NCI-H2196 treated with DMSO at 0.1 percent for 48 hours (cell line): ENCODE results near the gene FAM136A.
"Not testable (repeated sequence)": the region's sequence is repeated elsewhere in the genome, so short reads cannot be mapped to it uniquely, and the experiment has no call there.

Source experiments
- DNase-seq: peaks from one replicate; lab custom pipeline; 2025; ENCODE audit not compliant: unreplicated experiment; lab: John Stamatoyannopoulos, UW

Gene FAM136A

DNA sequence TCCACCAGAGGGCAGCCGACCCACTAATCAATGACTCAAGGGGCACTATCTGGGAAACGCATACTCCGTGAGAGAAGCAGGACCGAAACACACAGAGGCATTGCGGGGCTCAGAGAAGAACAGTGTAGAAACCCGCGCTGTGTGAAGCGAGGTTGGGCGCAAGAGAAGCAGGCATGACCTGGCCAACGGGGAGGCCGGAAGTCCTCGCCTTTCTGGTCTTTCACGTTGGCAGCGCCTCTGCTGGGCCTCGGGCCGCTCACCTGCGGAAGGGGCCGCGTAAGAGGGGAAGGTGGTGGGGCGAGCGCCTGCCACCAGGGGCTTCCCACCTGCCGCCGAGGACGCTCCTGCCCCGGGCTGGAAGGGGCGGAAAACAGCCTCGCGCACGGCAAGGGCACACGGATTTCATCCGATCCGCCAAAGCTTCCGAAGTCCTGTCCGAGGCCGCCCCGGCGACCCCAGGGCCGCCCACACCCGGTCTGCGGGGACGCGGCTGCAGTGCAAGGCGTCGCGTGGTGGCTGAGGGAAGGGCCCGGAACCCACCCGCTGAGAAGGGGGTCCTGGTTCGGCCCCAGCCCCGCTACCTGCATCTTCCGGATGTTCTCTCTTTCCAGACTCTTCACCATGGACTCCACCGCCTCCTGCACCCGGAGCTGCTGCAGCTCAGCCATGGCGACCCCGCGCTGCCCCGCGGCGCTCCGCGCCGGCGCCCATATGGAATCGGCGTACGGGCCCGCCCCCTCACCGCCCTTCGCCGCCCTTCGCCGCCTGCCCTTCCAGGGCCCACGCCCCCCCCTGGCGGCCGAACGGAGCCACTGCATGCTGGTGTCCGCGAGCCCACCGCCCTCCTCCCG lies at the start of gene FAM136A:
Gene FAM136A (minus strand): TSS at position 724 of the 851 bp plus-strand sequence. CDS start 56 bp downstream, at position 668.
- DNase-seq = peak; percentile 65

DNA sequence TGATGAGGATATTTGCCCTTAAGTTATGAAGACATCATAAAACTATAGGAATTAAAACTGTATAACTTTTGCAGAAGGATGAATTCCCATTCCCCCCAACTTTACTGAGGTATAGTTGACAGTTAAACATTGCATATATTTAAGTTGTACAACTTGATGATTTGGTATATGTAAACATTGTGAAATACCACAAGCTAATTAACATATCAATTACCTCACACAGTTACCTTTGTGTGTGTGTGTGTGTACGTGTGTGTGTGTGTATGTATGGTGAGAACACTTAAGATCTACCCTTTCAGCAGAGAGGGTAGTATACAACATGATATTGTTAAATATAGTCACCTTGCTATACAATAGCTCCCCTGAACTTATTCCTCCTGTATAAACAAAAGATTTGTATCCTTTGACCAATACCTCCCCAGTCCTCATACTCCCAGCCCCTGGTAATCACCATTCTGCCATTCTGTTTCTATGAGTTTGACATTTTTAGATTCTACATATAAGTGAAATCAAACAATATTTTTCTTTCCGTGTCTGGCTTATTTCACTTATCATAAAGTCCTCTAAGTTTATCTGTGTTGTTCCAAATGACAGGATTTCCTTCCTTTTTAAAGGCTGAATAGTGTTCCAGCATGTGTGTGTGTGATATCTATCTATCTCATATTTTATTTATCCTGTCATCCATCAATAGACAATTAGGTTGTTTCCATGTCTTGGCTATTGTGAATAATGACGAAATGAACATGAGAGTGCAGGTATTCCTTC lies 48.2 kb upstream of the FAM136A start:
- no peak for DNase-seq

DNA sequence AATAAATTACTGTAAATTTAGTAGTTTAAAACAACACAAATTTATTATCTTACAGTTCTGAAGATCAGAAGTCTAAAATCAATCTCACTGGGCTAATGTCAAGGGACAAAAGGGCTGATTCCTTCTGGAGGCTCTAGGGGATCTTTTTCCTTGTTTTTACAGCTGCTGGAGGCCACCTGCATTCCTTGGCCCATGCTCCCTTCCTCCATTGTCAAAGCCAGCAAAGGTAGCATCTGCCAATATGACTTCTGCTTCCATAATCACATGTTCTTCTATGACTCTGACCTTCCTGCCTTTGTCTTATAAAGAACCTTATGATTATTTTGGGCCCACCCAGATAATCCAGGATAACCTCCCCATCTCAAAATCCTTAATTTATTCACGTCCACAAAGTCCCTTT lies 46.0 kb upstream of the FAM136A start:
- DNase-seq = no peak

DNA sequence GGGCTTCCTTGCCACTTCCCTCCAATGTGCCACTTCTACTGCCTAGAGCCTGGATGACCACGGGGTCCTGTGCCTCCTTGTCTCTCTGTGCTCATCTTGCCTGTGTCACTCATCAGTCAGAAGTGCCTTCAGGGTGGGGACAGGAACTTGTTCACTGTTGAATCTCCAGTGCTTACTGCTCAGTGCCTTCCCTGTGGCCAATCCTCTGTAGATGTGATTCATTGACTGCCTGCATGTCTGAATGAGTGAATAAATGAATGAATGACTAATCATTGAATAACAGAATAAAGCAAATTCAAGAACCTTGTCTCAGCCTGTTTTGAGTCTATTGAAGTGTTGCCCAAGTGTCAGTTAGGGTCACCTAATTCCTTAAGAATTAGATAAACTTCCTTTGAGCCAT lies 42.3 kb upstream of the FAM136A start:
- DNase-seq = no peak

DNA sequence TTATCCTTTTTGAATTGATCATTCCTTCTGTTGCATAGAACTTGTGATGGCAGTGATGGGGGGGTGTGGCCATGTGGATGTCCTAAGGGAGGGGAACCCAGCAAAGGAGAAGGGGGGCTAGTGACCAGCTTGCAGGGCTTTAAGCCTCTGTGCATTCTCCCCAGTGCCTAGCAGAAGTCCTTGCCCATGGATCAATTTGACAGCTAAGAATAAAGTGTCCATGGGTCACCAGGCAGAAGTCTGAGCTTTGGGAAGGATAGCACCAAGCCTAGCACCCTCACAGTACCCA lies 39.6 kb upstream of the FAM136A start:
- DNase-seq = no peak

DNA sequence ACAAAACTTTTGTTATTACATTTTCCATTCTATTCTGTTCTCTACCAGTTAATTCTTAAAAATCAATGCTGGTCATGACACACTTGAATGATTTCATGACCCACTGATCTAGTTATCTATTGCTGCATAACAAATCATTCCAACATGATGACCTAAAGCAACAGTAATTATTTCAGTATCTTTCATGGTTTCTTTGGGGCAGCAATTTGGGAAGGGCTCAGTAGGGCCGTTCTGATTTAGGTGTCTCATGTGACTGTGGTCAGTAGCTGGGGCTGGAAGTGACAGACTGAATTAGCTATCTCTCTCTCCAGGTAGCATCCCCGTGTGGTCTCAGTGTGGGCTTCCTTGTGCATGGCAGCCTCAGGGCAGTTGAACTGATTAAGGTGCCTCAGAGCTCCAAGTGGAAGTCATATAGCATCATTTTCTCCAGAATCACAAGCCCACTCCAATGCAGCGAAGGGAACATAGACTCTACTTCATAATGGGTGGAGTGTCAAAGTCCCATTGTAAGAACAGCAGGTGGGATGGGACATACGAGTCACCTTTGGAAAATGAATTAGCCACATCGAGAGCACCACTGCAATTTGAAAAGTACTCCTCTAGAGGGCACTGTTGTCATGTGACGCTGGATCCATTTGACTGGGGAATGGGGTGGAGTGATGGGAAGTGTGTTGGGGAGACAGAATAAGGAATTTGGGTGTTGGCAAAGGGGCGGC lies 39.1 kb upstream of the FAM136A start:
- DNase-seq = peak; percentile 1

DNA sequence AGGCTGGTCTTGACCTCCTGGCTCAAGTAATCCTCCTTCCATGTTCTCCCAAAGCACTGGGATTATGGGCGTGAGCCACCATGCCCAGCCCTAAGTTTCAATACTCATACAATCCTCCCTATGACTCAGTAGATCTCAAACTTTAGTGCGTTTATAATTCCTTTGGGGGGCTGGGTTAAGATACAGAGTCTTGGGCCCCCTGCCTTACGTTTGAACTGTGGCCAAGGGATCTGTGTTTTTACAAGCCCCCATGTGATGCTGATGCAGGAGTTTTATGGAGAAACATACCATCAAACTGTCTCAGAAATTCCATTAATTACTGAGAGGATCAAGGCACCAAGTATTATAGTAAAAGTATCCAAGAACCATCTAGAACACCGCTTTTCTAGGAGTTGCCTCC lies 38.2 kb upstream of the FAM136A start:
- no peak for DNase-seq

DNA sequence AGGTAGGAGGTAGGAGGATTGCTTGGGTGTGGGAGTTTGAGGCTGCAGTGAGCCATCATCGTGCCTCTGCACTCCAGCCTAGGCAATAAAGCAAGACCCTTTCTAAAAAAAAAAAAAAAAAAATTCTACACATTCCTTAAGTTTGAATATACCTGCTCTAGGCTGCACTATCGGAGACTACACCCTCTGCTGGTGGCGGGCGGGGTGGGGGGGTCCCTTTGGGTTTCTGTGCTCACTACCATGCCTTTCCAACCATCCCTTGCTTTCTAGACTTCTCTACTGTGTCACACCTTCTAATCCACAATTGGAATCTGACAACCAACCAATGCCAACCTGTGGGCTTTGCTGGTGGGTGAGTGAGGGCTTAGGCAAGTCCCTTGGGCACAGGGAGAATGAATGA lies 34.7 kb upstream of the FAM136A start:
- DNase-seq = no peak

DNA sequence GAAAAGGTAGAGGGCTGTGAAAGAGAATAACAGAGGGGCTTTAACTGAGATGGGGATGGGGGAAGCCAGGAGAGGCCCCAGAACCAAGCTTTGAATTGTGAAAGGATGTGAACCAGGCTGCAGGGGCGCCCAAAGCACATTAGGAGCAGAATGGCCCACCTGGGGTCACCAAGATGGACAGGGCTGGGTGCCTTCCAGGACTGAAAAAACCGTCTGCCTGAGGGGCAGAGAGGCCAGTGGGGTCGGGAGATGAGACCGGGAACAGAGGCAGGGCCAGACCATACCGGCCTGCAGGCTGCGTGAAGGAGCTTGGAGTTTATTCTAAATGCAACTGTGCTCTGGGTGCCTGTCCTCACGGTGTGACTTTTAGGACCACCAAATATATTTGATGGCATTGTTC lies 29.1 kb upstream of the FAM136A start:
- no peak for DNase-seq

DNA sequence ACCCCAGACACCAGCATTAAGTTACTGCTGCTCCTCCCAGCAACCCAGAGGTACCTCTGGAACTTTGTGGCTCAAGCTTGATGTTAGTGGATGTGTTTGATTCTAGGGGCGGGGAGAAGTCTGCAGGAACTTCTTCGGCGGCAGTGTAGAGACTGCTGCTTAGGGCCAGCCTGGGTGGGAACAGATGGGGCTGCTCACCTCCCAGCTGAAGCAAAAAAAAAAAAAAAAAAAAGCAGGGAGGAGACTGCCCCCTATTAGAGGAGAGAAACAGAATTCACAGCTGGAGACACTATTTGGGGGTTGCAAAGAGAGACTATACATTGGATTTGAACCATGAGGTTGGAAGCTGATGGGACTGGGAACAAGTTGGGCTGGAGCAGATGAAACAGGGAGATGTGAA lies 28.6 kb upstream of the FAM136A start:
- no peak for DNase-seq

DNA sequence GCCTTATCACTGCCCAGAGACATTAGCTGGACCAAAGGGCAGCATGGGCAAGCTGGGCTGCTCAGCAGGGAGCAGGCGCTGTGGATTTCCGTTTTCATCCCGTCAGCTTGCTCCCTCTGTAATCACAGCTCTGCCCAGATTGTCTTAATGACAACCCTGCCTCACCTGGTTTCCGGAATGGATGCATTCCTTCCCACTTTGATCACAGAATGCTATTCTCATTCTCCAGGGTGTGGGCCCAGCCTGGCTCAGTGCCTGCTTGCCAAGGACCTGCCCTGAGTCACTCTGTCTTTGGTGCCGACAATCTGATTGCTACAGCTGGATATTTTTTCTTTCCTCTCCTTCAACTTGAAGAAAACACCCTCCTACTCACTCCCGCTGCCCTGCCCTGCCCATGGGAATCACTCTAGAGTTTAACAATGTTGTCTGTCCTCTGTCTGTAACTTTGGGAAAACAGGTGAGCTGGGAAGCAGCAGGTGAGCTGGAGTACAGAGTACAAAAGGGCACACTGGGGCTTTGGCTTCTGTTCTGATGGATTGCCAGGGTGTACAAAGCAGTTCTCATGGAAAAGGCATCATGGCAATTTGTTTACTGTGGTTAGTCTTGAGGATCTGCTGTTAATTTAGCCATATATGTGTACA lies 27.2 kb upstream of the FAM136A start:
- DNase-seq = no peak

DNA sequence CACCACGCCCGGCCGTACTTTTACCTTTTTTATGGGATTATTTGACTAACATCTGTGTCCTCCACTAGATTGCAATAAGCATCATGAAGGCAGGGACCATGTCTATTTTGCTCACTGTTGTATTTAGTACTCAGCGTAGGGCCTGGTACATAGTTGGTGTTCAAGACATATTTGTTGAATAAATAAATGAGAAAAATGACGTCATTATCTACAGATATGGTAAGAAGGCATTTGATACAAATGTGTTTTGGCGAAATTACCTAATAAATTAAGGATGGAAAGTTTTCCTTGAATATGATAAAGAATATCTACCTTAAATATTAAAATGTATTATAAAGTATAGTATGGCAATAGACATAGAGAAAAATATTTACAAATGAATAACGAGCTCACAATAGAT lies 24.0 kb upstream of the FAM136A start:
- DNase-seq = no peak

DNA sequence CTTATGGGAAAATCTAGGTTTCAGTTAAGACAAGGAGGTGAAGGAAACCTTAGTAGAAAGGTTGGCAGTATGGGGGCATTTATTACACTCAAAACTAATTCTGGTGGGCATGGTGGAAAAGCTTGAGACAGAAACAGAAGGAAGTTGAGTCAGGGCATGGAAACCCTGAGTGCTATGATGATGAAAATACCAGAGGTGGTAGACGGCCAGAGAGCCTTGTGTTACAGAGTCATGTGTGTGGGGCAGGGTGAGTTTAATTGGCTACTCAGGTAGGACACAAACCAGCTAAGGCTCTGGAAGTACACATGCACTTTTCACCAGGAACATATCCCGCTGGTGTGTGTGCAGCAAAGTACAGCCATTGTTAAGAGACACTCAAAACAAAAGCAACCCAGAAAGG lies 20.7 kb upstream of the FAM136A start:
- no peak for DNase-seq

DNA sequence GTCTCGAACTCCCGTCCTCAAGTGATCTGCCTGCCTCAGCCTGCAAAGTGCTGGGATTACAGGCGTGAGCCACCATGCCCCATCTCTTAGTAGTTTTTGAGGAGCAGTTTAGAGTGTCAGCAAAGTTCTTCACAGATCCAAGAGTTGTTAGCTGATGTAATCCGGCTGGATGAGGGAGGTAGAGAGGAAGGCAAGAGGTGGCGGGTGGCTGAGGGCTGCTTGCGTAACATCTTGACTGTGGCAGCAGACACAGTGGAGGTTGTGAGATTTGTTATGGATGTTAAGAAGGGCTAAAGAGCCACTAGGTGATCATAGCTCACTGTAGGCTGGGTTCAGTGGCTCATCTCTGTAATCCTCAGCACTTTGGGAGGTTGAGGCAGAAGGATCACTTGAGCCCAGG lies 19.5 kb upstream of the FAM136A start:
- DNase-seq = no peak

DNA sequence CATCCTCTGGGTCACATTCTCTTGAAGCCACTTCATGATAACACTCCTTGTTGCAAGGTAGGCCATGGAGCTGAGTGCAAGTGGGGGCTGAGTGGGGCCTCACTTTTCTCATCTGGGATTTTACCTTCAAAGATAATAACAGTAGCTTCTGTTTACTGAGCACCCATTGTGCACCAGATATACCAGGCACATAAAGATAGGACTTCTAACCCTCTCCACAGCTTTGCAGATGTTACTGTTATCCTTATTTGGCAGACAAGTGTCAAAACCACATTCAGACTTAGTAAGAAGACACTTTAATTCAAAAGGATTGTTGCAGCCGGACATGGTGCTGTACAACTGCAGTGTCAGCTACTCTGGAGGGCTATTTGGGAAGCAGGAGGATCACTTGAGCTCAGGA lies 12.8 kb upstream of the FAM136A start:
- no peak for DNase-seq

DNA sequence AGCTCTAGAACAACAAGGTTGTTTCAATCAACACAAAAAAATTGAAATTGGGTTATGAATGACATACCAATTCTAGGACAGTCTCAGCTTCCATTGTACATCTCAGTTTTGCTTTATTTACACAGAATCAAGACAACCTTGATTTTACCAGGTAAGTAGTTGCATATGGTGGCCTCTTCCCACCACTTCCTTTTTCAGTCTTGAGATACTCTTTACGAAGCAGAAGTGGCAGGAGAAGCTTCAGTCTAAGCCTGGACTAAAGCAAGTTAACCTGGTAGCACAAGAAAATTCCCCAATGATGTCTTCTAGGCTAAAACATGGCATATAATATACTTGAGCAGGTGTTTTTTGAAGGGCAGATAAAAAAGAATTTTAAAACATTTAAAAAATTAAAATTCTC lies 10.7 kb upstream of the FAM136A start:
- no peak for DNase-seq

DNA sequence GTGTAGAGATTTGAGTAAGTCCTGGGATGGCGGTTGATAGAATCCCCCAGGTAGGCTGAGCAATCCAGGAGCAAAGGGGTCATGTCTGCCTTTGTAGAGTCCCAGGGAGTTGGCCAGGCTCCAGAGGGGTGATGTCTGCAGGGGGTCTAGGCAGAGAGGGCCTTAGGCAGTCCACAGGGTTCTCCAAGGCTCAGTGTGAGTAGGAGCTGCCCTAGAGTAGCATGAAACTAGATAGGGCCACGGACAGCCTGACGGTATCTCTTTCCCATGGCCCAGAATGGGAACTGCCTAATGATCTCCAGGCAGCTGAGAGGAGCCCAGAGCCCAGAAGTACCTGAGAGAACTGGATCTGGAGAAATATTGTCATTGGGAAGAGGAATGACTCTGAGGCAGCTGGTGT lies 9.0 kb upstream of the FAM136A start:
- no peak for DNase-seq

DNA sequence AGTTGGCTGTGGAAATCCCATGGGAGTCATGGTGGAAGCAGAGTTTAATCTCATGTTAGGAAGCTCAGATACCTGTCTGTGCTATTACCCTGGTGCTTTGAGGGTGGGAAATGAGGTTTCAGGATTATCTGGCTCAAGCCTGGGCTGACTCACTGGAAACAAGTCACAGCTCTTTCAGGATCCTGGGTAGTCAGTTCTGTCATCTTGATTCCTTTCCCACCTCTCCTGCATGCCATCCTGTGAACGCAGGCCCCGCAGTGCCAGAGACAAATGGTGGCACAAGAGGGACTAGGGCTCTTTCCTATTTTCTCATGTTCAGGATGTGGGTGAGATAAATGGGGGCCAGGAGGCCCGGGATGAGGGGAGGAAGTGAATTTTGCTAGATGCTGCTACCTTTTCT lies 3.7 kb upstream of the FAM136A start:
- DNase-seq = no peak

DNA sequence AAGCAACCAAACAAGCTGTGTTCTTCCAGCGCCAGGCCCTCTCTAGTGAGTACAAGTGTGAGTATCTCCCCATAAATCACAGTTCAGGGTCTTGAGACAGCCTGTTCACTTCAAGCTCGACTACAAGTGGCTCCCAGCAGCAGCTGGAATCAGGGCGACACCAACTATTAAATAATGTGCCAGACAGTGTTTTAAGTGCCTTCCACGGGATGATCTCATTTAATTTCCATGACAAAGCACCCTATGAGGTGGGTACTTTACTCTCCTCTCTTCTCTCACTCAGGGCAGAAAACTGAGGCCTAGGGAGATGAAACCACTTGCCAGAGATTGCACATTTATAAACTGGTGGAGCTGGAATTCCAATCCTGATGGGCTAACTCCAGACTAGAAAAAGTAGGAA lies 2.6 kb upstream of the FAM136A start:
- no peak for DNase-seq

DNA sequence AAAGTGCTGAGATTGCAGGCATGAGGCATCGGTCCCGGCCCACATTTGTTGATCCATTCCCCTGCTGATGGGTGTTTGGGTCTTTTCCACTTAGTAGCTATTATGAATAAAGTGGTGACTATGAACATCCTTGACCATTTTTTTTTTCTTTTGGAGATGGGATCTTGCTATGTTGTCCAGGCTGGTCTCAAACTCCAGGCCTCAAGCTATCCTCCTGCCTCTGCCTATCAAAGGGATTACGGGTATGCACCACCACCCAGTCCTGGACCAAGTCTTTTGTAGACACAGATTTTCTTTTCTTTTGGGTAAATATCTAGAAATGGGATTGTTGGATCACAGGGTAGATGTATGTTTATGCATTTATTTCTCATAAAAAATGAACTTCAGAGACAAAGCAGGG lies 1.3 kb upstream of the FAM136A start:
- no peak for DNase-seq

DNA sequence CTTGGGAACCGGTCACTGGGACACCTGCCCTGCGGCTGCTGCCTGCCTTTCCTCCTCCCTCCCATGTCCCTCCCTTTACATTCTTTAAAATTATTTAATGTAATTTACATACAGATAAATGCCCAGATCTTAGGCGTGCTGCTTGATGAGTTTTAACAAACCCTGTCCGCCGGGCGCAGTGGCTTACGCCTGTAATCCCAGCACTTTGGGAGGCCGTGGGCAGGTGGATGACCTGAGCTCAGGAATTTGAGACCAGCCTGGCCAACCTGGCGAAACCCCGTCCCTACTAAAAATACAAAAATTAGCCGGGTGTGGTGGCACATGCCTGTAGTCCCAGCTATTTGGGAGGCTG lies 304 bp upstream of the FAM136A start:
- not testable (repeated sequence) for DNase-seq
